HL-60 (cell line): ENCODE results near the gene DCDC1.

ENCODE experiments used
- DNase-seq, 2 experiments: peaks; one replicate each; pipeline ENCODE4 v3.0.0-alpha.2; 2010 to 2020; ENCODE audit warnings: low read depth in 1 of 2, low spot score in 1 of 2
- H3K27ac ChIP-seq: fragments of 250-450 bp; sonication (Bioruptor Pico); replicated peaks from 2 replicates; pipeline ENCODE4 v1.5.1; 2020; ENCODE audit warnings: mild to moderate bottlenecking, moderate library complexity
- H3K27me3 ChIP-seq: fragments of 250-450 bp; sonication (Bioruptor Pico); 2 replicates; pipeline ENCODE4 v1.5.1; 2021; ENCODE audit warnings: mild to moderate bottlenecking, moderate library complexity; ENCODE audit not compliant: insufficient read depth, poor library complexity, severe bottlenecking
- H3K4me3 ChIP-seq: replicated peaks from 2 replicates; pipeline ENCODE4 v1.5.1; 2011; ENCODE audit warnings: mild to moderate bottlenecking, control low read depth, low read length; ENCODE audit not compliant: insufficient read depth
- CTCF ChIP-seq: IDR thresholded peaks from one replicate; pipeline ENCODE4 v1.5.1; 2011; ENCODE audit warnings: low read length, control low read depth, inconsistent platforms; ENCODE audit not compliant: insufficient read depth
- GABPA ChIP-seq: IDR thresholded peaks from 2 replicates; pipeline ENCODE4 v1.6.1; 2012; ENCODE audit warnings: low read depth
- POLR2AphosphoS5 ChIP-seq: IDR thresholded peaks from 2 replicates; pipeline ENCODE4 v1.6.1; 2012; ENCODE audit warnings: low read depth
- REST ChIP-seq: IDR thresholded peaks from 2 replicates; pipeline ENCODE4 v1.6.1; 2012; ENCODE audit warnings: low read depth; ENCODE audit not compliant: insufficient replicate concordance
- SPI1 ChIP-seq: IDR thresholded peaks from 2 replicates; pipeline ENCODE4 v1.6.1; 2012; ENCODE audit warnings: low read depth, mild to moderate bottlenecking, borderline replicate concordance

DCDC1 gene

GRCh38 chr11:31327417-31327816, 42.1 kb downstream of the DCDC1 start:
- H3K27ac ChIP-seq, result no peak overlapping the region
- no peak for DNase-seq
- no peak for TF ChIP-seq REST
- no peak for TF ChIP-seq POLR2AphosphoS5
- no peak for TF ChIP-seq SPI1
- no peak for TF ChIP-seq CTCF
- no peak for TF ChIP-seq GABPA
- H3K4me3 ChIP-seq, result no peak overlapping the region
- H3K27me3 ChIP-seq, result no peaks in the 10 kb centered on the region

GRCh38 chr11:31326470-31327148, 42.9 kb downstream of the DCDC1 start:
- H3K27me3 ChIP-seq, result no peaks in the 10 kb centered on the region
- TF ChIP-seq REST (no peak), SPI1 (no peak), GABPA (no peak), POLR2AphosphoS5 (no peak), CTCF (no peak)
- no peak overlapping the region for H3K4me3 ChIP-seq
- no peak overlapping the region for H3K27ac ChIP-seq
- DNase-seq, result no peak

GRCh38 chr11:31325160-31325559, 44.4 kb downstream of the DCDC1 start:
- TF ChIP-seq GABPA (no peak), POLR2AphosphoS5 (no peak), SPI1 (no peak), REST (no peak), CTCF (no peak)
- no peak overlapping the region for H3K27ac ChIP-seq

More at GRCh38 chr11:31325160-31325559, 44.4 kb downstream of the DCDC1 start:
- H3K4me3 ChIP-seq, result no peak overlapping the region
- no peaks in the 10 kb centered on the region for H3K27me3 ChIP-seq
- no peak for DNase-seq
